Activated CD8-positive, alpha-beta memory T cell treated with anti-CD3 and anti-CD28 coated beads, Interleukin-2, amount 10 ng/mL, durations not matched to agents 7 days and 5 days (primary cell): ENCODE data around the gene PMEPA1. TPM values are rescaled to one million over a fixed set of nuclear protein-coding genes. Genes with fewer than 3 reads are reported as not detected.

Source experiments
- ATAC-seq: fragments of 150-1000 bp; cut with Tn5 transposase; one replicate; pipeline ENCODE4 v1.10.0; 2021; ENCODE audit warnings: moderate library complexity
- CTCF ChIA-PET: fragments of 350-600 bp; sonication (Branson Sonifier 250); formaldehyde crosslinking; loops from one replicate; lab custom pipeline; 2021; ENCODE audit warnings: antibody characterized with exemption; lab: Charles Lee
- DNase-seq: peaks from one replicate; pipeline ENCODE4 v3.0.0-alpha.2; 2020
- H3K27ac Mint-ChIP-seq: one replicate; pipeline ENCODE4 v1.8.0; 2021; ENCODE audit warnings: mild to moderate bottlenecking, mixed read lengths
- H3K27me3 Mint-ChIP-seq: one replicate; pipeline ENCODE4 v1.8.0; 2021; ENCODE audit warnings: mixed read lengths
- H3K36me3 Mint-ChIP-seq: one replicate; pipeline ENCODE4 v1.8.0; 2021; ENCODE audit warnings: mild to moderate bottlenecking, mixed read lengths
- H3K4me1 Mint-ChIP-seq: one replicate; pipeline ENCODE4 v1.8.0; 2021; ENCODE audit warnings: mixed read lengths
- H3K4me3 Mint-ChIP-seq: one replicate; pipeline ENCODE4 v1.8.0; 2021; ENCODE audit warnings: mild to moderate bottlenecking, moderate library complexity, mixed read lengths
- H3K9me3 Mint-ChIP-seq: one replicate; pipeline ENCODE4 v1.8.0; 2022; ENCODE audit warnings: low read depth, mixed read lengths
- total RNA-seq, 2 experiments: library from RNA; stranded (reverse); gene quantifications; one replicate each; pipeline ENCODE4 v1.2.3, GENCODE V29; 2021

The PMEPA1 gene
- total RNA-seq, 2 experiments from 2014 or later, result 0.20 to 1.2 TPM

GRCh38 chr20:57712851-57713504 is 3.2 kb upstream of the PMEPA1 start:
- Mint-ChIP-seq H3K27ac (no peak overlapping the region), H3K9me3 (no peaks in the 10 kb centered on the region), H3K4me3 (no peak overlapping the region), H3K27me3 (peaks cover 29% of the 10 kb centered on the region), H3K4me1 (peaks cover 12% of the 10 kb centered on the region), H3K36me3 (no peaks in the 10 kb centered on the region)
- CTCF ChIA-PET, result no interaction called here
- ATAC-seq, result no peak
- DNase-seq, result no peak

- ATAC-seq, result no peak
- Mint-ChIP-seq H3K27me3 (peaks cover 31% of the 10 kb centered on the region), H3K9me3 (no peaks in the 10 kb centered on the region), H3K36me3 (no peaks in the 10 kb centered on the region), H3K4me1 (peaks cover 10% of the 10 kb centered on the region), H3K27ac (no peak overlapping the region), H3K4me3 (no peak overlapping the region)
- CTCF ChIA-PET, result no interaction called here
- no peak for DNase-seq
These were observed 2.5 kb upstream of the PMEPA1 start for GRCh38 chr20:57712341-57712740.

- Mint-ChIP-seq H3K4me3 (no peak overlapping the region), H3K9me3 (no peaks in the 10 kb centered on the region), H3K27me3 (peaks cover 37% of the 10 kb centered on the region), H3K4me1 (peaks cover 10% of the 10 kb centered on the region), H3K27ac (no peak overlapping the region), H3K36me3 (no peaks in the 10 kb centered on the region)
- DNase-seq (no peak), ATAC-seq (no peak)
- CTCF ChIA-PET, result no interaction called here
These were observed 2.0 kb upstream of the PMEPA1 start for GRCh38 chr20:57711826-57712225.

GRCh38 chr20:57711311-57711712 is 1.5 kb upstream of the PMEPA1 start:
- H3K36me3 Mint-ChIP-seq, result no peaks in the 10 kb centered on the region
- H3K4me3 Mint-ChIP-seq, result no peak overlapping the region
- DNase-seq (no peak), ATAC-seq (no peak)
- no peaks in the 10 kb centered on the region for H3K9me3 Mint-ChIP-seq
- CTCF ChIA-PET, result interaction anchor here (0.9 kb wide), 1 partner anchor 57 kb away, joined by 3 read pairs; no protein-coding TSS in a partner anchor
- H3K27ac Mint-ChIP-seq, result no peak overlapping the region
- H3K27me3 Mint-ChIP-seq, result peaks cover 40% of the 10 kb centered on the region
- peaks cover 10% of the 10 kb centered on the region for H3K4me1 Mint-ChIP-seq

GRCh38 chr20:57710841-57711240 is 1.0 kb upstream of the PMEPA1 start:
- no peak for ATAC-seq
- DNase-seq, result no peak
- H3K4me3 Mint-ChIP-seq, result peak overlapping the region; percentile 28
- no peaks in the 10 kb centered on the region for H3K9me3 Mint-ChIP-seq
- H3K27me3 Mint-ChIP-seq, result peaks cover 43% of the 10 kb centered on the region
- H3K36me3 Mint-ChIP-seq, result no peaks in the 10 kb centered on the region
- peaks cover 10% of the 10 kb centered on the region for H3K4me1 Mint-ChIP-seq
- CTCF ChIA-PET, result interaction anchor here (0.9 kb wide), 1 partner anchor 57 kb away, joined by 3 read pairs; no protein-coding TSS in a partner anchor
- no peak overlapping the region for H3K27ac Mint-ChIP-seq

DNA sequence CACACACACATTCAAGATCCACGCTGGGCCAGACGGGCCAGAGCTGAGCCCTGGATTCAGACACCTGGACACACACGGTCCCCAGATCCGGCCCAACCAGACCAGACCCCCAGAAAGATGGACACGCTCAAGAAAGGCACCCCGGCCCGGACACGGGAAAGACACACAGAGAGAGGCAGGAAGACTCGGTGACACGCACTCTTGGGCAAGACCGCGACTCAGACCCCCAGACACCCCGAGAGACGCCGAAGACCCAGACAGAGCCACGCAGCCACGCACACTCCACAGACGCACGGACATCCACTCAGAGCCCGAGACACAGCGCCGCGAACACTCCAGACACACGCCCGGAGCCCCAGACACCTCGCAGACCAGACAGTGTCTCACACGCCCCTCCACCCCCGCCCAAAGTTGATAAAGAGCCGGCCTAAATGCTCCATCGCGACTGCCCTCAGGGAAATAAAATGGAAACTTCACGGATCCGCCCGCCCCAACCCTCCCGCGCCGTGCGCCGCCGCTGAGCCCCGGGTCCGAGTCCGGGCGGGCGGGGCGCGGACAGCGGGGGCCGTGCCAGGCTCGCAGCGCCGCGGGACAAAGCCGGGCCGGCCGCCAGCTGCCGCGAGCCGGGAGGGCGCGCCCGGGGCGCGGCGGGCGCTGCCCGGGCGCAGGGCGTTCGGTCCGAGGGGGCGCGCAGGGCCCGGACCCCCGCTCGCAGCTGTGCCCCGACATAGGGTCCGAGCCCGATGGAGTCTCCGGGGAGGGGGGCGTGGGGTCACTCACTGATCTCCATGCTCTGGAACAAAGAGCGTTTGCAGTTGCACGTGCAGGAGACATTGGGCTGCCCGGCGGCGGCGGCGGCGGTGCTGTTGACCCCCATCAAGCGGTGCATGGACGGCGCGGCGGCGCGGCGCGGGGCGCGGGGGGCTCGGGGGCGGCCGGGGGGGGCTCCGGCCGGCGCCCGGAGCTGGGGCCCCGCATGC is 831 bp downstream of the PMEPA1 start:
- DNase-seq (no peak), ATAC-seq (no peak)
- no peaks in the 10 kb centered on the region for H3K36me3 Mint-ChIP-seq
- H3K27me3 Mint-ChIP-seq, result peaks cover 48% of the 10 kb centered on the region
- no peak overlapping the region for H3K27ac Mint-ChIP-seq
- H3K9me3 Mint-ChIP-seq, result no peaks in the 10 kb centered on the region
- H3K4me3 Mint-ChIP-seq, result peak overlapping the region; percentile 70
- CTCF ChIA-PET, result interaction anchor here (1.2 kb wide), 1 partner anchor 10 kb away, joined by 3 read pairs; no protein-coding TSS in a partner anchor
- peaks cover 10% of the 10 kb centered on the region for H3K4me1 Mint-ChIP-seq

DNA sequence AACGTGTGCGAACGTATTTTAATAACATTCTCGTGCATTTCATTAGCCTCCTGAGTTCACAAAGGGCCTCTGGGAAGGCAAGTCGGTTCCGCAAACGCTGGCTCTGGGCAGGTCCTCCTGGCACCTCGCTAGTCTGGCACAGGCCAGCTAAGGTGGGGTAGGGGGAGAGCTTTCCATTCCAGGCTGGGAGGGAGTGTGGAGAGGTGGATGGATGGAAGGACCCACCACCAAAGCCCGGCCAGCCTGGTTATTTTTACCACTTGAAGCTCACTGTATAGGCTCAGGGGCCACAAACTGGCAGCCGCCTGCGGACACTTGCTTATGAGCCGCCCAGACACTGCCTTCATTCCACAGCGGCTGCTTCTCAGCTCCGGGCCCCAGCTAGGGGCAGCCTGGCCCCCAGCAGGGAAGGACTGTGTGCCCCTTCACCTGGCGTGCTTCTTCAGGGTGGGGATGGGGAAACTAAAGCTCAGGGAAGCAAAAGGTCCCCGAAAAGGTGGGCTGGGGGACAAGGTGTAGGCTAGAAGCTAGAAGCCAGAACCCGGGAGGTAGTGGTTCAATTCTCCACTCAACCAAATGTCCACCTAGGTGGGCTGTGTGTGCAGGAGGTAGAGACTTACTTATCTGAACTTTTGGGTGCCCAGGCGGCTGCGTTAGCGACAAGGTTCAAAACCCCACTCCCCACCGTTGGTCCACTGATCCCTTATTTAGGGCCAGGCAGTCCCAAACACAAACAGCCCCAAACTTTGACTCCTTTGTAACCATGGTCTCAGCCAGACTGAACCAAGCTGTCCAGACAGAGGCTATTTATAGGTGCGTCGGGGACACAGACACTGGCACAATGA is 1.7 kb downstream of the PMEPA1 start:
- Mint-ChIP-seq H3K27ac (no peak overlapping the region), H3K4me1 (peaks cover 10% of the 10 kb centered on the region), H3K4me3 (peak overlapping the region; percentile 70), H3K27me3 (peaks cover 53% of the 10 kb centered on the region), H3K9me3 (no peaks in the 10 kb centered on the region), H3K36me3 (no peaks in the 10 kb centered on the region)
- DNase-seq, result no peak
- ATAC-seq, result no peak
- CTCF ChIA-PET, result interaction anchor here (1.2 kb wide), 1 partner anchor 9 kb away, joined by 3 read pairs; no protein-coding TSS in a partner anchor

- peaks cover 52% of the 10 kb centered on the region for H3K27me3 Mint-ChIP-seq
These were observed 2.5 kb downstream of the PMEPA1 start for GRCh38 chr20:57707320-57707719.

GRCh38 chr20:57705127-57705899 is 4.5 kb downstream of the PMEPA1 start:
- Mint-ChIP-seq H3K27me3 (peaks cover 41% of the 10 kb centered on the region), H3K27ac (no peak overlapping the region), H3K9me3 (no peaks in the 10 kb centered on the region), H3K36me3 (no peaks in the 10 kb centered on the region), H3K4me3 (no peak overlapping the region), H3K4me1 (peaks cover 6% of the 10 kb centered on the region)
- ATAC-seq (no peak), DNase-seq (no peak)
- CTCF ChIA-PET, result no interaction called here

More at GRCh38 chr20:57707320-57707719, 2.5 kb downstream of the PMEPA1 start:
- no peak overlapping the region for H3K27ac Mint-ChIP-seq
- CTCF ChIA-PET, result interaction anchor here (1.2 kb wide), 1 partner anchor 9 kb away, joined by 3 read pairs; no protein-coding TSS in a partner anchor
- DNase-seq, result no peak
- no peak overlapping the region for H3K4me3 Mint-ChIP-seq
- ATAC-seq, result no peak
- H3K9me3 Mint-ChIP-seq, result no peaks in the 10 kb centered on the region
- H3K4me1 Mint-ChIP-seq, result peaks cover 10% of the 10 kb centered on the region
- H3K36me3 Mint-ChIP-seq, result no peaks in the 10 kb centered on the region

- H3K36me3 Mint-ChIP-seq, result no peaks in the 10 kb centered on the region
- DNase-seq, result no peak
- no peak for ATAC-seq
- H3K4me3 Mint-ChIP-seq, result no peak overlapping the region
- H3K4me1 Mint-ChIP-seq, result peaks cover 10% of the 10 kb centered on the region
- no peak overlapping the region for H3K27ac Mint-ChIP-seq
- peaks cover 40% of the 10 kb centered on the region for H3K27me3 Mint-ChIP-seq
- CTCF ChIA-PET, result no interaction called here
- no peaks in the 10 kb centered on the region for H3K9me3 Mint-ChIP-seq
These were observed 5.6 kb downstream of the PMEPA1 start for GRCh38 chr20:57704245-57704644.

DNA sequence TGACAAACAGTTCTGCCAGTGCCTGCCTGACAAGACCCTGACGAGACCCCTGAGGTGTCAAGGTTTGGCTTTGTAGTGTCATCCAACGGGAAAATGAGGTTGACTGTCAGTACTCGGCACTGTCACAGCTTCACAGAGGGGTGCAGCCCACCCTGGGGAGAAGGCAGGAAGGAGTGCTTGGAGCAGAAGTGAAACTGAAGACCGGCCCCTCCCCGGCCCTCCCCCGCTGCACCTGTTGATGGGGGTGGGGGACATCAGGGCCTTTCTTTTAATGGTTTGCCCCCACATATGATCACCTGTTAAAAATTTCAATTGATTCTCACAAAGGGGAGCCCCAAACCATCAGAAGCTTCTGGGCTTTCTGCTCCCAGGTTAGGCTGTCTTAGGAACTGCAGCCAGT is 6.8 kb downstream of the PMEPA1 start:
- no peaks in the 10 kb centered on the region for H3K36me3 Mint-ChIP-seq
- CTCF ChIA-PET, result interaction anchor here (0.8 kb wide), 1 partner anchor 385 kb away, joined by 3 read pairs; no protein-coding TSS in a partner anchor
- DNase-seq, result no peak
- H3K4me3 Mint-ChIP-seq, result no peak overlapping the region
- ATAC-seq, result no peak
- no peaks in the 10 kb centered on the region for H3K9me3 Mint-ChIP-seq
- H3K27me3 Mint-ChIP-seq, result peaks cover 30% of the 10 kb centered on the region
- peaks cover 16% of the 10 kb centered on the region for H3K4me1 Mint-ChIP-seq
- no peak overlapping the region for H3K27ac Mint-ChIP-seq

GRCh38 chr20:57702521-57702920 is 7.3 kb downstream of the PMEPA1 start:
- no peak for DNase-seq
- no peaks in the 10 kb centered on the region for H3K9me3 Mint-ChIP-seq
- CTCF ChIA-PET, result no interaction called here
- ATAC-seq, result no peak
- peaks cover 25% of the 10 kb centered on the region for H3K27me3 Mint-ChIP-seq
- H3K4me3 Mint-ChIP-seq, result no peak overlapping the region
- peaks cover 21% of the 10 kb centered on the region for H3K4me1 Mint-ChIP-seq
- H3K27ac Mint-ChIP-seq, result no peak overlapping the region
- no peaks in the 10 kb centered on the region for H3K36me3 Mint-ChIP-seq
